Ecto neural progenitor cell (in vitro differentiated cells): Measurements from ENCODE around the gene ARNT2.
A peak's percentile ranks its signal among the peaks of the same experiment; 100 is the strongest.
"Not testable (repeated sequence)": the region's sequence is repeated elsewhere in the genome, so short reads cannot be mapped to it uniquely, and the experiment has no call there.

Experiments used
- DNase-seq: peaks from one replicate; pipeline ENCODE4 v3.0.0-alpha.2; 2018; ENCODE audit warnings: low spot score

The ARNT2 gene

GRCh38 chr15:80492409-80492808, 88.2 kb downstream of the ARNT2 start:
- no peak for DNase-seq

GRCh38 chr15:80492874-80493273, 88.7 kb downstream of the ARNT2 start:
- DNase-seq, result no peak

- peak; percentile 22 for DNase-seq
Measured at GRCh38 chr15:80494351-80494751, 90.2 kb downstream of the ARNT2 start.

- no peak for DNase-seq
Measured at GRCh38 chr15:80494756-80495155, 90.6 kb downstream of the ARNT2 start.

GRCh38 chr15:80495401-80495942, 91.3 kb downstream of the ARNT2 start:
- no peak for DNase-seq

GRCh38 chr15:80496096-80496495, 91.9 kb downstream of the ARNT2 start:
- peak; percentile 16 for DNase-seq

- DNase-seq, result no peak
Measured at GRCh38 chr15:80497221-80497620, 93.0 kb downstream of the ARNT2 start.

- no peak for DNase-seq
Measured at GRCh38 chr15:80498652-80499051, 94.5 kb downstream of the ARNT2 start.

- no peak for DNase-seq
Measured at GRCh38 chr15:80500021-80500420, 95.8 kb downstream of the ARNT2 start.

GRCh38 chr15:80501476-80501875, 97.3 kb downstream of the ARNT2 start:
- DNase-seq, result no peak

GRCh38 chr15:80502782-80503181, 98.6 kb downstream of the ARNT2 start:
- DNase-seq, result peak; percentile 19

GRCh38 chr15:80503319-80503952, 99.3 kb downstream of the ARNT2 start:
- peak; percentile 38 for DNase-seq

- DNase-seq, result no peak
Measured at GRCh38 chr15:80504931-80505330, 100.7 kb downstream of the ARNT2 start.

- no peak for DNase-seq
Measured at GRCh38 chr15:80506286-80506893, 102.2 kb downstream of the ARNT2 start.

- no peak for DNase-seq
Measured at GRCh38 chr15:80507131-80507530, 102.9 kb downstream of the ARNT2 start.

GRCh38 chr15:80507638-80508316, 103.6 kb downstream of the ARNT2 start:
- no peak for DNase-seq

- no peak for DNase-seq
Measured at GRCh38 chr15:80508783-80509182, 104.6 kb downstream of the ARNT2 start.

GRCh38 chr15:80509800-80510199, 105.6 kb downstream of the ARNT2 start:
- DNase-seq, result no peak

GRCh38 chr15:80510985-80511384, 106.8 kb downstream of the ARNT2 start:
- DNase-seq, result not testable (repeated sequence)

- DNase-seq, result no peak
Measured at GRCh38 chr15:80512726-80513660, 108.8 kb downstream of the ARNT2 start.

- DNase-seq, result no peak
Measured at GRCh38 chr15:80514071-80514780, 110.0 kb downstream of the ARNT2 start.
